GM23338 (cell line): Measurements from ENCODE around the gene KANK3. TPM values are rescaled to one million over a fixed set of nuclear protein-coding genes. Genes with fewer than 3 reads are reported as not detected.
"Not testable (repeated sequence)": the region's sequence is repeated elsewhere in the genome, so short reads cannot be mapped to it uniquely, and the experiment has no call there.

Experiments
- ATAC-seq: fragments of 200-7000 bp; cut with Tn5 transposase; 3 replicates; pipeline ENCODE4 v1.9.1; 2020
- DNase-seq: peaks from one replicate; pipeline ENCODE4 v3.0.0-alpha.2; 2015; ENCODE audit warnings: low spot score
- H2AFZ ChIP-seq: fragments of 200-600 bp; sonication (generic); 2 replicates; pipeline ENCODE4 v1.8.0; 2016; ENCODE audit warnings: antibody characterized with exemption, mild to moderate bottlenecking, moderate library complexity
- H3F3A ChIP-seq: fragments of 200-600 bp; sonication (generic); replicated peaks from 2 replicates; pipeline ENCODE4 v1.8.0; 2017; ENCODE audit warnings: antibody characterized with exemption, mixed run types, low read depth
- H3K27ac ChIP-seq: fragments of 200-600 bp; sonication (generic); 2 replicates; pipeline ENCODE4 v1.6.1; 2016; ENCODE audit warnings: low read depth
- H3K27me3 ChIP-seq: fragments of 200-600 bp; sonication (generic); 2 replicates; pipeline ENCODE4 v1.8.0; 2016; ENCODE audit warnings: mild to moderate bottlenecking, mixed run types, moderate library complexity; ENCODE audit not compliant: insufficient read depth
- H3K36me3 ChIP-seq: fragments of 200-600 bp; sonication (generic); 2 replicates; pipeline ENCODE4 v1.8.0; 2016; ENCODE audit warnings: mild to moderate bottlenecking; ENCODE audit not compliant: insufficient read depth
- H3K4me1 ChIP-seq: fragments of 200-600 bp; sonication (generic); 2 replicates; pipeline ENCODE4 v1.8.0; 2016; ENCODE audit warnings: mild to moderate bottlenecking, moderate library complexity; ENCODE audit not compliant: insufficient read depth
- H3K4me2 ChIP-seq: fragments of 200-600 bp; sonication (generic); 2 replicates; pipeline ENCODE4 v1.7.1; 2017; ENCODE audit warnings: mixed run types
- H3K4me3 ChIP-seq: fragments of 200-600 bp; sonication (generic); 2 replicates; pipeline ENCODE4 v1.6.1; 2016; ENCODE audit warnings: mixed run types
- H3K79me2 ChIP-seq: fragments of 200-600 bp; sonication (generic); replicated peaks from 2 replicates; pipeline ENCODE4 v1.8.0; 2017; ENCODE audit warnings: mild to moderate bottlenecking; ENCODE audit not compliant: insufficient read depth
- H3K9me2 ChIP-seq: fragments of 200-600 bp; sonication (generic); 2 replicates; pipeline ENCODE4 v1.8.0; 2017; ENCODE audit not compliant: insufficient read depth
- H4K20me1 ChIP-seq: fragments of 200-600 bp; sonication (generic); replicated peaks from 2 replicates; pipeline ENCODE4 v1.8.0; 2017; ENCODE audit warnings: mild to moderate bottlenecking; ENCODE audit not compliant: insufficient read depth
- H3K27ac Mint-ChIP-seq: 2 replicates; pipeline ENCODE4 v1.8.0; 2020; ENCODE audit warnings: inconsistent platforms, mild to moderate bottlenecking, moderate library complexity, mixed read lengths
- H3K27me3 Mint-ChIP-seq: 3 replicates; pipeline ENCODE4 v1.8.0; 2022; ENCODE audit warnings: low read depth, mild to moderate bottlenecking, moderate library complexity, mixed read lengths, inconsistent platforms; ENCODE audit not compliant: insufficient read depth, poor library complexity
- H3K36me3 Mint-ChIP-seq: 3 replicates; pipeline ENCODE4 v1.8.0; 2021; ENCODE audit warnings: low read depth, mild to moderate bottlenecking, inconsistent platforms, moderate library complexity, mixed read lengths
- H3K4me1 Mint-ChIP-seq: 3 replicates; pipeline ENCODE4 v1.8.0; 2020; ENCODE audit warnings: mild to moderate bottlenecking, inconsistent platforms, mixed read lengths
- H3K4me3 Mint-ChIP-seq: 3 replicates; pipeline ENCODE4 v1.8.0; 2021; ENCODE audit warnings: moderate library complexity, mild to moderate bottlenecking, inconsistent platforms, mixed read lengths
- H3K9me3 Mint-ChIP-seq: 3 replicates; pipeline ENCODE4 v1.8.0; 2020; ENCODE audit warnings: moderate library complexity, mild to moderate bottlenecking, inconsistent platforms, mixed read lengths
- EZH2 ChIP-seq: fragments of 200-600 bp; sonication (generic); IDR thresholded peaks from one replicate; pipeline ENCODE4 v1.8.0; 2017; ENCODE audit warnings: antibody characterized with exemption, mild to moderate bottlenecking, low read depth; ENCODE audit not compliant: unreplicated experiment
- JUNB ChIP-seq: IDR thresholded peaks from one replicate; pipeline ENCODE4 v1.6.1; 2016; ENCODE audit warnings: antibody characterized with exemption; ENCODE audit not compliant: unreplicated experiment
- REST ChIP-seq: IDR thresholded peaks from one replicate; pipeline ENCODE4 v1.6.1; 2018; ENCODE audit warnings: antibody characterized with exemption; ENCODE audit not compliant: unreplicated experiment
- ZNF462 ChIP-seq: fragments of 250-450 bp; sonication (Bioruptor Pico); IDR thresholded peaks from 2 replicates; pipeline ENCODE4 v1.5.0; 2020; ENCODE audit warnings: mild to moderate bottlenecking, moderate library complexity
- polyA plus RNA-seq: library from polyadenylated mRNA; unstranded; fragments of >200 nt; fragmentation: Nextera tagmentation; extraction: Ambion mirVana; gene quantifications from 2 replicates; pipeline ENCODE4 v1.2.1, GENCODE V29; 2016
- total RNA-seq: library from RNA; depleted of rRNA; stranded (reverse); fragments of >200 nt; shearing (Covaris generic); gene quantifications from 2 replicates; pipeline ENCODE4 v1.2.3, GENCODE V29; 2014

KANK3 gene
- total and polyA plus RNA-seq, 2 experiments from 2014 or later: 2.0 to 9.3 TPM

- no peak for TF ChIP-seq REST
- no peak for TF ChIP-seq EZH2
- TF ChIP-seq ZNF462 (CRISPR knock-in tag): no peak
- TF ChIP-seq JUNB: no peak
Observed at GRCh38 chr19:8355631-8356402, 12.8 kb upstream of the KANK3 start (continued).

GRCh38 chr19:8352845-8353244 lies 9.8 kb upstream of the KANK3 start:
- peak; percentile 32 for ATAC-seq
- H3K9me2 ChIP-seq, H3K27ac Mint-ChIP-seq, H3K4me3 Mint-ChIP-seq, H3K27me3 ChIP-seq, DNase-seq, H3K27me3 Mint-ChIP-seq, H3F3A ChIP-seq, H3K79me2 ChIP-seq, H3K27ac ChIP-seq, H3K4me1 ChIP-seq, H3K36me3 ChIP-seq, H3K36me3 Mint-ChIP-seq, H4K20me1 ChIP-seq, H3K9me3 Mint-ChIP-seq: not testable (repeated sequence)
- Histone ChIP-seq H3K4me2 (peak overlapping the region; percentile 72), H3K4me3 (peak overlapping the region; percentile 39; the same call in 1 of the 2 replicates), H2AFZ (peak overlapping the region; percentile 95; the same call in 1 of the 2 replicates)
- peaks cover 16% of the 10 kb centered on the region for H3K4me1 Mint-ChIP-seq
